Subcutaneous abdominal adipose tissue (tissue), 5 donors: ENCODE measurements around the gene FUOM.
A peak's percentile ranks its signal among the peaks of the same experiment; 100 is the strongest.
"Not testable (repeated sequence)": the region's sequence is repeated elsewhere in the genome, so short reads cannot be mapped to it uniquely, and the experiment has no call there.

Experiments
- H3K27ac ChIP-seq: one replicate; pipeline ENCODE4 v1.7.0; 2013; ENCODE audit warnings: low read depth, mild to moderate bottlenecking, inconsistent platforms, low read length, moderate library complexity
- H3K27me3 ChIP-seq, 5 donors: one replicate each; pipeline ENCODE4 v1.7.0; 2013; ENCODE audit warnings: low read length in 5 of 5, inconsistent platforms in 1 of 5; ENCODE audit not compliant: control insufficient read depth in 5 of 5, insufficient read depth in 4 of 5
- H3K36me3 ChIP-seq, 5 donors: one replicate each; pipeline ENCODE4 v1.7.0; 2013; ENCODE audit warnings: low read length in 5 of 5; ENCODE audit not compliant: control insufficient read depth in 5 of 5, insufficient read depth in 5 of 5
- H3K4me1 ChIP-seq, 5 donors: one replicate each; pipeline ENCODE4 v1.7.0; 2013; ENCODE audit warnings: low read length in 5 of 5, mild to moderate bottlenecking in 3 of 5, moderate library complexity in 1 of 5; ENCODE audit not compliant: control insufficient read depth in 5 of 5, insufficient read depth in 5 of 5
- H3K4me3 ChIP-seq, 5 donors: one replicate each; pipeline ENCODE4 v1.7.0; 2013; ENCODE audit warnings: low read length in 5 of 5, low read depth in 1 of 5
- H3K9ac ChIP-seq, 5 donors: one replicate each; pipeline ENCODE4 v1.7.0; 2013; ENCODE audit warnings: low read length in 5 of 5, mild to moderate bottlenecking in 4 of 5, moderate library complexity in 3 of 5
- H3K9me3 ChIP-seq, 5 donors: one replicate each; pipeline ENCODE4 v1.7.0; 2013; ENCODE audit warnings: low read length in 5 of 5; ENCODE audit not compliant: control insufficient read depth in 5 of 5
- donor health status: healthy.
- donor health status: healthy.
- donor health status: healthy.
- donor health status: healthy.
- donor health status: healthy.

Gene FUOM

DNA sequence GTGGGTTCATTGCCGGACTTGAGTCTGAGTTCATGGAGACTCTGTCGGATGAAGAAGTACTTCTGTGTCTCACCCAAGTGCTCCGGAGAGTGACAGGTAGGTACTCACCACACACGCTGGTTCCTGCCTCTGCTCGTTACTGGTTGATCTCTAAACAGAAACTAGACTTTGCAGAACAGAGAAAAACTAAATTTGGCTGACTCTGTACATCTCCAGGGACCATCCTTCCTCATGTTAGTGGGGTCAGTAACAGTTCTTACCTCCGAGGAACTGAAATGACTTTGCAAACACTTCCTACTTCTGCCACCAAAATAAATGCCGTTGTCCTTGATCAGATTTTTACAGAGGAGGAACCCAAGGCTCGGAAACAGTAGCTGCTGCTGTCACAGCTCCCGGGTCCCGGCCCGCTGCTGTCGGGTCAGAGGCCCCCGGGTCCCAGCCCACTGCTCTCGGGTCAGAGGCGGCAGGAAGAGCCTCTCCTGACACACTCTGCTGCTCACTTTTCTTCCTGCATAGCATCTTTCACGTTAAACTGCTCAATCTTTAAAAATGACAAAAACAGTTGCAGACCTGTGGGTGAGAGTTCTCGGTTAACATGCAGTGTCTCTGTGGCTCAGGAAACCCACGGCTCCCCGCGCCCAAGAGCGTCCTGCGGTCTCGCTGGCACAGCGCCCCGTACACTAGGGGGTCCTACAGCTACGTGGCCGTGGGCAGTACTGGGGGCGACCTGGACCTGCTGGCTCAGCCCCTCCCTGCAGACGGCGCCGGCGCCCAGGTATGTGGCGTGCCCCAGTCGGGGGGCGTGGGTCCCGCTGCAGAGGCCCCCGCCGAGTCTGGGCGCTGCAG lies 31.4 kb upstream of the FUOM start:
- Histone ChIP-seq H3K9me3 (no peaks in the 10 kb centered on the region), H3K9ac (peak overlapping the region in 4 of 5 donors; percentile 13 to 41 (median 26)), H3K4me1 (peaks cover 0 to 23% (median 3%) of the 10 kb centered on the region in 5 donors), H3K36me3 (peaks cover 0 to 27% (median 8%) of the 10 kb centered on the region in 5 donors), H3K27me3 (no peaks in the 10 kb centered on the region), H3K4me3 (peak overlapping the region in 2 of 5 donors; percentile 21 to 42), H3K27ac (no peak overlapping the region)

- H3K9me3 ChIP-seq, result no peaks in the 10 kb centered on the region
- H3K27me3 ChIP-seq, result no peaks in the 10 kb centered on the region
- H3K9ac ChIP-seq, result peak overlapping the region in 1 of 5 donors; percentile 14
- no peak overlapping the region for H3K4me3 ChIP-seq
- peaks cover 0 to 18% (median 2%) of the 10 kb centered on the region in 5 donors for H3K4me1 ChIP-seq
- H3K36me3 ChIP-seq, result peaks cover 0 to 30% (median 8%) of the 10 kb centered on the region in 5 donors
- H3K27ac ChIP-seq, result no peak overlapping the region
Measured at GRCh38 chr10:133388236-133388972, 30.6 kb upstream of the FUOM start.

GRCh38 chr10:133386951-133387350 lies 29.1 kb upstream of the FUOM start:
- Histone ChIP-seq H3K36me3 (peaks cover 0 to 36% (median 8%) of the 10 kb centered on the region in 5 donors), H3K4me1 (peaks cover 0 to 16% (median 0%) of the 10 kb centered on the region in 5 donors)
- H3K27me3 ChIP-seq, H3K4me3 ChIP-seq, H3K9me3 ChIP-seq, H3K9ac ChIP-seq, H3K27ac ChIP-seq: not testable (repeated sequence)

- Histone ChIP-seq H3K27ac (no peak overlapping the region), H3K9me3 (no peaks in the 10 kb centered on the region), H3K27me3 (no peaks in the 10 kb centered on the region), H3K4me1 (peaks cover 0 to 22% (median 2%) of the 10 kb centered on the region in 5 donors), H3K4me3 (no peak overlapping the region), H3K36me3 (peaks cover 0 to 29% (median 3%) of the 10 kb centered on the region in 5 donors), H3K9ac (no peak overlapping the region)
Measured at GRCh38 chr10:133385214-133385613, 27.4 kb upstream of the FUOM start.

GRCh38 chr10:133384071-133384470 lies 26.3 kb upstream of the FUOM start:
- Histone ChIP-seq H3K9ac (no peak overlapping the region), H3K27ac (no peak overlapping the region), H3K4me1 (peaks cover 0 to 23% (median 10%) of the 10 kb centered on the region in 5 donors), H3K9me3 (no peaks in the 10 kb centered on the region), H3K27me3 (no peaks in the 10 kb centered on the region), H3K4me3 (no peak overlapping the region), H3K36me3 (peaks cover 0 to 25% (median 3%) of the 10 kb centered on the region in 5 donors)

DNA sequence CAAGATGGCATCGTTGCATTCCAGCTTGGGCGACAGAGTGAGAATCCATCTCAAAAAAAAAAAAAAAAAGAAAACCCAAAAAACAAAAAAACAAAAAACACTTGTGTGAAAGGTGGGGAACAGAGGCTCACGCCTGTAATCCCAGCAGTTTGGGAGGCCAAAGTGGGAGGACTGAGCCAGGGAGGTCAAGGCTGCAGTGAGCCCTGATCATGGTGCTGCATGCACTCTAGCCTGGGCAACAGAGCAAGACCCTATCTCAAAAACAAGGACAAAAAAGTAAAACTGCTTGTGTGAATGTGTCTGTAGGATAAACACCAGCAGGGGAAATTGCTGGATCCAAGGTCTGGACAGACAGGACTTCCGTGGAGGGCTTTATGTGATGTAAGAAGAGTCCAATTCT lies 25.7 kb upstream of the FUOM start:
- Histone ChIP-seq H3K36me3 (peaks cover 0 to 22% (median 3%) of the 10 kb centered on the region in 5 donors), H3K27me3 (no peaks in the 10 kb centered on the region), H3K9me3 (no peaks in the 10 kb centered on the region), H3K9ac (no peak overlapping the region), H3K4me3 (no peak overlapping the region), H3K27ac (no peak overlapping the region), H3K4me1 (peaks cover 0 to 22% (median 8%) of the 10 kb centered on the region in 5 donors)

GRCh38 chr10:133381036-133381435 lies 23.2 kb upstream of the FUOM start:
- H3K9me3 ChIP-seq, result no peaks in the 10 kb centered on the region

DNA sequence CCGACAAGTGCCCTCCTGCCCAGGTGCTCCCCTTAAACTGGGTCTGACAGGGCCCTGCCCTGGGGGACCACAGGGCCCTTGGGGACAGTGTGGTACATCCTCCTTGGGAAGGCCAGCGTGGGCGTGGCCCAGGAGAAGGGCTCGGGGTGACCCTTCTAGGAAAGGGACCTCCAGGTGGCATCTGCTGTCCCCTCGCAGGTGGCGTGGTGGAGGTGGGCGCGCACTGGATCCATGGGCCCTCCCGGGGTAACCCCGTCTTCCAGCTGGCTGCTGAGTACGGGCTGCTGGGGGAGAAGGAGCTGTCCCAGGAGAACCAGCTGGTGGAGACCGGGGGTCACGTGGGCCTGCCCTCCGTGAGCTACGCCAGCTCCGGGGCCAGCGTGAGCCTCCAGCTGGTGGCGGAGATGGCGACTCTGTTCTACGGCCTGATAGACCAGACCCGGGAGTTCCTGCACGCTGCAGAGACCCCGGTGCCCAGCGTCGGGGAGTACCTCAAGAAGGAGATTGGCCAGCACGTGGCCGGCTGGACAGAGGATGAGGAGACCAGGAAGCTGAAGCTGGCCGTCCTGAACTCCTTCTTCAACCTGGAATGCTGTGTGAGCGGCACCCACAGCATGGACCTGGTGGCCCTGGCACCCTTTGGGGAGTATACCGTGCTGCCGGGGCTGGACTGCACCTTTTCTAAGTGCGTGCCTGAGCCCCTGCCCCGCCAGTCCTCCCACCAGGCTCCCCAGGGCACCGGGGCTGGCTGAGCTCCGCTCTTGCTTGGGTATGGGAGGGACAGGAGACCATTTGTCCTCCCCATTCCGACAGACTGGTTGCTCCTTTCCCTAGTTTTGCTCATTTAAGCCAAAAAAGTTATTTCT lies 22.2 kb upstream of the FUOM start:
- H3K9me3 ChIP-seq, result no peaks in the 10 kb centered on the region
- no peak overlapping the region for H3K27ac ChIP-seq
- H3K36me3 ChIP-seq, result peaks cover 0 to 19% (median 3%) of the 10 kb centered on the region in 5 donors
- peaks cover 0 to 33% (median 19%) of the 10 kb centered on the region in 5 donors for H3K4me1 ChIP-seq
- H3K4me3 ChIP-seq, result peak overlapping the region in 4 of 5 donors; percentile 57 to 77 (median 70)
- H3K27me3 ChIP-seq, result no peaks in the 10 kb centered on the region
- peak overlapping the region in 4 of 5 donors; percentile 56 to 74 (median 69) for H3K9ac ChIP-seq

More at GRCh38 chr10:133381036-133381435, 23.2 kb upstream of the FUOM start:
- Histone ChIP-seq H3K4me3 (no peak overlapping the region), H3K27ac (no peak overlapping the region), H3K9ac (no peak overlapping the region), H3K36me3 (peaks cover 0 to 19% (median 3%) of the 10 kb centered on the region in 5 donors), H3K4me1 (peaks cover 0 to 33% (median 19%) of the 10 kb centered on the region in 5 donors), H3K27me3 (no peaks in the 10 kb centered on the region)

- peak within 1 kb of the TSS in 4 of 5 donors; percentile 74 to 86 (median 82) for H3K9ac ChIP-seq
- peaks cover 0 to 36% (median 20%) of the 10 kb centered on the region in 5 donors for H3K4me1 ChIP-seq
- no peaks in the 10 kb centered on the region for H3K9me3 ChIP-seq
- H3K4me3 ChIP-seq, result peak within 1 kb of the TSS; percentile 59 to 97 (median 91)
- no peaks in the 10 kb centered on the region for H3K27me3 ChIP-seq
- H3K36me3 ChIP-seq, result peaks cover 0 to 14% (median 3%) of the 10 kb centered on the region in 5 donors
- H3K27ac ChIP-seq, result no peak within 1 kb of the TSS
Measured at GRCh38 chr10:133379152-133379800, 21.5 kb upstream of the FUOM start, which contains the start of gene PAOX. PAOX (plus strand) TSS chr10:133379262; CDS start chr10:133379317, 55 bp downstream.
